H1 (cell line): ENCODE data around the gene STX8. TPM values are rescaled to one million over a fixed set of nuclear protein-coding genes. Genes with fewer than 3 reads are reported as not detected.

ENCODE experiments used
- CTCF ChIA-PET: fragments of 300-600 bp; sonication (Branson Sonifier 250); formaldehyde crosslinking; loops from one replicate; lab custom pipeline; 2021; ENCODE audit not compliant: partially characterized antibody; lab: Charles Lee
- POLR2A ChIA-PET: fragments of 300-600 bp; sonication (Branson Sonifier 250); formaldehyde crosslinking; loops from one replicate; lab custom pipeline; 2021; ENCODE audit warnings: inconsistent platforms; ENCODE audit not compliant: partially characterized antibody; lab: Charles Lee
- DNase-seq, 2 experiments: peaks; one replicate each; pipeline versions ENCODE4 v3.0.0 to v3.0.0-alpha.2; 2010 to 2022; ENCODE audit warnings: low spot score in 2 of 2, low read depth in 1 of 2, mixed read lengths in 1 of 2
- FAIRE-seq: peaks from 2 replicates; lab custom pipeline; 2011; peaks lifted over from hg19 to GRCh38; lab: Jason Lieb, UNC
- H2AFZ ChIP-seq: 2 replicates; pipeline ENCODE4 v1.8.1; 2012; ENCODE audit warnings: low read length, inconsistent platforms
- H2AK5ac ChIP-seq: 2 replicates; pipeline ENCODE4 v1.6.1; 2013; ENCODE audit warnings: low read depth, low read length
- H2BK120ac ChIP-seq: replicated peaks from 2 replicates; pipeline ENCODE3; 2013; ENCODE audit warnings: low read depth, low read length, inconsistent platforms
- H2BK12ac ChIP-seq: 2 replicates; pipeline ENCODE4 v1.6.1; 2013; ENCODE audit warnings: low read depth, low read length
- H2BK15ac ChIP-seq: 2 replicates; pipeline ENCODE4 v1.6.1; 2013; ENCODE audit warnings: low read length
- H2BK20ac ChIP-seq: 2 replicates; pipeline ENCODE4 v1.6.1; 2013; ENCODE audit warnings: low read length
- H2BK5ac ChIP-seq: 2 replicates; pipeline ENCODE4 v1.6.1; 2013; ENCODE audit warnings: low read depth, low read length
- H3K14ac ChIP-seq: 2 replicates; pipeline ENCODE4 v1.6.1; 2013; ENCODE audit warnings: inconsistent platforms; ENCODE audit not compliant: insufficient read length
- H3K18ac ChIP-seq: 2 replicates; pipeline ENCODE4 v1.6.1; 2013; ENCODE audit warnings: low read length; ENCODE audit errors: extremely low read depth
- H3K23ac ChIP-seq: 2 replicates; pipeline ENCODE4 v1.6.1; 2013; ENCODE audit warnings: inconsistent platforms; ENCODE audit not compliant: insufficient read length
- H3K23me2 ChIP-seq: 2 replicates; pipeline ENCODE4 v1.6.1; 2013; ENCODE audit warnings: low read depth, low read length
- H3K27ac ChIP-seq: 2 replicates; pipeline ENCODE4 v1.6.1; 2011; ENCODE audit warnings: low read depth, low read length, inconsistent platforms
- H3K27me3 ChIP-seq, 4 experiments: replicated peaks in 1 of 4; 1 replicate in 1 of 4; 2 replicates in 3 of 4; pipeline versions ENCODE4 v1.6.1 to v1.8.1; 2011 to 2013; ENCODE audit warnings: low read length in 3 of 4, mild to moderate bottlenecking in 3 of 4, inconsistent platforms in 2 of 4, mixed read lengths in 2 of 4, moderate library complexity in 1 of 4; ENCODE audit not compliant: control insufficient read depth in 3 of 4, insufficient read depth in 3 of 4; ENCODE audit errors: extremely low read depth in 1 of 4
- H3K36me3 ChIP-seq, 4 experiments: 2 replicates each; pipeline versions ENCODE4 v1.6.1 to v1.8.1; 2011 to 2013; ENCODE audit warnings: mild to moderate bottlenecking in 4 of 4, low read length in 3 of 4, moderate library complexity in 2 of 4, control low read depth in 1 of 4, inconsistent platforms in 1 of 4; ENCODE audit not compliant: insufficient read depth in 4 of 4, control insufficient read depth in 2 of 4
- H3K4ac ChIP-seq: replicated peaks from 2 replicates; pipeline ENCODE3; 2013; ENCODE audit warnings: low read length, low read depth, mixed read lengths, inconsistent platforms; ENCODE audit not compliant: insufficient read length
- H3K4me1 ChIP-seq, 4 experiments: replicated peaks in 1 of 4; 1 replicate in 1 of 4; 2 replicates in 3 of 4; pipeline versions ENCODE4 v1.6.1 to v1.8.1; 2011 to 2013; ENCODE audit warnings: low read length in 3 of 4, inconsistent platforms in 2 of 4, mixed read lengths in 1 of 4; ENCODE audit not compliant: insufficient read depth in 4 of 4, control insufficient read depth in 3 of 4
- H3K4me2 ChIP-seq, 2 experiments: 2 replicates each; pipeline versions ENCODE4 v1.6.1 to v1.8.1; 2011 to 2013; ENCODE audit warnings: low read depth in 2 of 2, low read length in 2 of 2, control low read depth in 1 of 2, inconsistent platforms in 1 of 2, mild to moderate bottlenecking in 1 of 2; ENCODE audit not compliant: insufficient read depth in 1 of 2
- H3K4me3 ChIP-seq, 4 experiments: fragments of 200-600, 300-600 bp in 1 of 4; sonication (generic), shearing (Covaris generic), sonication (Bioruptor Twin) in 1 of 4; 2 replicates each; pipeline versions ENCODE4 v1.5.1 to v1.8.1; 2011 to 2016; ENCODE audit warnings: low read length in 4 of 4, low read depth in 3 of 4, control low read depth in 2 of 4, inconsistent platforms in 2 of 4, mild to moderate bottlenecking in 2 of 4, mixed read lengths in 1 of 4, moderate library complexity in 1 of 4; ENCODE audit not compliant: insufficient read depth in 2 of 4; ENCODE audit errors: extremely low read depth in 1 of 4
- H3K56ac ChIP-seq: replicated peaks from 2 replicates; pipeline ENCODE3; 2013; ENCODE audit warnings: low read depth, mild to moderate bottlenecking, mixed read lengths, low read length, inconsistent platforms; ENCODE audit not compliant: insufficient read length
- H3K79me1 ChIP-seq: 2 replicates; pipeline ENCODE4 v1.6.1; 2013; ENCODE audit warnings: low read depth, low read length, control low read depth
- H3K79me2 ChIP-seq, 2 experiments: 2 replicates each; pipeline versions ENCODE4 v1.6.1 to v1.8.1; 2012 to 2013; ENCODE audit warnings: low read length in 2 of 2, mild to moderate bottlenecking in 2 of 2, inconsistent platforms in 1 of 2; ENCODE audit not compliant: insufficient read depth in 2 of 2, control insufficient read depth in 1 of 2
- H3K9ac ChIP-seq, 4 experiments: replicated peaks in 1 of 4; 1 replicate in 1 of 4; 2 replicates in 3 of 4; pipeline versions ENCODE4 v1.6.1 to v1.8.1; 2011 to 2013; ENCODE audit warnings: low read depth in 3 of 4, low read length in 3 of 4, control low read depth in 2 of 4, mild to moderate bottlenecking in 2 of 4, moderate library complexity in 2 of 4, inconsistent platforms in 1 of 4; ENCODE audit errors: extremely low read depth in 1 of 4
- H3K9me3 ChIP-seq, 2 experiments: 2 replicates each; pipeline versions ENCODE4 v1.6.1 to v1.8.1; 2012 to 2013; ENCODE audit warnings: mild to moderate bottlenecking in 2 of 2, moderate library complexity in 2 of 2, control low read depth in 1 of 2, inconsistent platforms in 1 of 2, low read depth in 1 of 2, low read length in 1 of 2, mixed read lengths in 1 of 2; ENCODE audit not compliant: insufficient read depth in 2 of 2
- H4K20me1 ChIP-seq, 2 experiments: replicated peaks in 1 of 2; 2 replicates each; pipeline versions ENCODE3 to v1.8.1; 2011 to 2013; ENCODE audit warnings: inconsistent platforms in 2 of 2, low read length in 2 of 2, mild to moderate bottlenecking in 1 of 2; ENCODE audit not compliant: insufficient read depth in 2 of 2, control insufficient read depth in 1 of 2
- H4K5ac ChIP-seq: 2 replicates; pipeline ENCODE4 v1.6.1; 2013; ENCODE audit warnings: low read length, low read depth, mixed read lengths, inconsistent platforms; ENCODE audit not compliant: insufficient read length
- H4K8ac ChIP-seq: 2 replicates; pipeline ENCODE4 v1.8.0; 2013; ENCODE audit warnings: mild to moderate bottlenecking, moderate library complexity, low read length, inconsistent platforms; ENCODE audit not compliant: insufficient read depth; ENCODE audit errors: extremely low read depth
- H4K91ac ChIP-seq: replicated peaks from 2 replicates; pipeline ENCODE3; 2013; ENCODE audit warnings: low read length, mixed read lengths, inconsistent platforms; ENCODE audit not compliant: insufficient read length
- EGR1 ChIP-seq: IDR thresholded peaks from 2 replicates; pipeline ENCODE4 v1.6.1; 2011; ENCODE audit warnings: low read depth, low read length, borderline replicate concordance
- SRF ChIP-seq: IDR thresholded peaks from 2 replicates; pipeline ENCODE4 v1.6.1; 2011; ENCODE audit warnings: mild to moderate bottlenecking, low read depth, low read length, moderate library complexity
- YY1 ChIP-seq: IDR thresholded peaks from 2 replicates; pipeline ENCODE4 v1.6.1; 2011; ENCODE audit warnings: low read depth, mild to moderate bottlenecking, low read length
- WGBS, 2 experiments: shearing (Covaris generic) in 1 of 2; methylation state at CpG; one replicate each; pipeline versions ENCODE4 v1.1.6 to v1.1.7; 2013 to 2015; ENCODE audit warnings: low lambda C conversion rate in 2 of 2, mixed read lengths in 2 of 2, inconsistent platforms in 1 of 2, low coverage in 1 of 2, missing lambda C conversion rate in 1 of 2; ENCODE audit not compliant: insufficient replicate concordance in 2 of 2, insufficient coverage in 1 of 2, insufficient read length in 1 of 2; ENCODE audit errors: extremely low coverage in 1 of 2, missing lambda C conversion rate in 1 of 2; 5-methylcytosine and 5-hydroxymethylcytosine counted together
- polyA plus RNA-seq, 7 experiments: library from polyadenylated mRNA; depleted of rRNA in 3 of 7; stranded (reverse) in 5 of 7; unstranded in 2 of 7; fragments of >200 nt in 5 of 7; fragments of 200-250 nt in 2 of 7; gene quantifications; 1 replicate in 5 of 7; 2 replicates in 1 of 7; 4 replicates in 1 of 7; pipeline versions ENCODE4 v1.2.1 to v1.2.3, GENCODE V29; 2011 to 2013; ENCODE audit warnings: missing spikeins in 2 of 7, mixed read lengths in 2 of 7
- total RNA-seq: library from RNA; stranded (reverse); fragmentation: NEBNext Ultra II Directional; extraction: Animal tissue kit (Norgen Biotek cat#: 25700); gene quantifications from 2 replicates; pipeline ENCODE4 v1.2.1, GENCODE V29; 2021

Gene STX8
- total and polyA plus RNA-seq, 2 of the 8 experiments (the other 6 are each of a cell fraction or from before 2014, with no cell fraction given): 22.8 to 42.5 TPM

DNA sequence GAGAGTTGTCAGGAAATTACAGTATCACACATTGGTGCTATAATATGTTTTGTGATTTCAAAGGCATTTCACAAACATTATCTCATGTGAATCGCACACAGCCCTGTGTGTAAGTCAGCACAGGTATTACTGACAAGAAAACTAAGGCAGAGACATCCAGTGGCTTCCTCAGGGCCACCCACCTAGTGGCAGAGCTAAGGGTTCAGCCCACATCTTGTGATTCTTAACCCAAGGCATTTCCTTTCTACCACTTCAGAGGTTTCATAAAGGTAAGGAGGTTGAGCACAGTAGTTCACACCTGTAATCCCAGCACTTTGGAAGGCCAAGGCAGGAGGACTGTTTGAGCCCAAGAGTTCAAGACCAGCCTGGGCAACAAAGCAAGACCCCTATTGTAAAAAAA lies 58.2 kb downstream of the STX8 start:
- peaks cover 0 to 9% (median 4%) of the 10 kb centered on the region in 4 experiments; a peak in 3 of 7 replicates for H3K4me1 ChIP-seq
- no peak overlapping the region for H3K56ac ChIP-seq
- no peak overlapping the region for H2BK15ac ChIP-seq
- H3K23me2 ChIP-seq: no peaks in the 10 kb centered on the region; the same call in 1 of the 2 replicates
- no peak overlapping the region for H3K4me3 ChIP-seq
- H3K18ac ChIP-seq: no peak overlapping the region
- FAIRE-seq (no peak), DNase-seq (no peak)
- 84% methylated on average over 1 of the region's 1 CpG; no CpG with 5 or more reads in 1 of the 2 experiments for WGBS, 2 experiments
- no peak overlapping the region for H2BK20ac ChIP-seq
- no peak overlapping the region for H4K91ac ChIP-seq
- H2BK120ac ChIP-seq: no peak overlapping the region
- H3K14ac ChIP-seq: no peak overlapping the region
- H4K20me1 ChIP-seq: no peaks in the 10 kb centered on the region
- H3K36me3 ChIP-seq: no peaks in the 10 kb centered on the region
- H3K79me2 ChIP-seq: no peaks in the 10 kb centered on the region
- POLR2A ChIA-PET: no interaction called here
- no peaks in the 10 kb centered on the region for H3K27me3 ChIP-seq
- no peak overlapping the region for H3K23ac ChIP-seq
- CTCF ChIA-PET: interaction anchor here (0.7 to 1.7 kb wide), 5 partner anchors 12 to 188 kb away, joined by 3 to 4 read pairs (median 3); no protein-coding TSS in a partner anchor
- no peak overlapping the region for H2AK5ac ChIP-seq
- H2BK12ac ChIP-seq: no peak overlapping the region
- no peak overlapping the region for H3K9ac ChIP-seq
- H2BK5ac ChIP-seq: no peak overlapping the region
- H4K5ac ChIP-seq: no peak overlapping the region
- no peaks in the 10 kb centered on the region for H3K9me3 ChIP-seq
- no peak overlapping the region for H3K4me2 ChIP-seq
- no peak overlapping the region for H3K4ac ChIP-seq
- H4K8ac ChIP-seq: no peak overlapping the region
- no peak overlapping the region for H2AFZ ChIP-seq
- no peaks in the 10 kb centered on the region for H3K79me1 ChIP-seq
- no peak overlapping the region for H3K27ac ChIP-seq
- TF ChIP-seq SRF: no peak
- no peak for TF ChIP-seq YY1
- no peak for TF ChIP-seq EGR1
